ENCODE measurements around the gene KLHDC10. TPM values are rescaled to one million over a fixed set of nuclear protein-coding genes. Genes with fewer than 3 reads are reported as not detected.

The KLHDC10 gene
- total RNA-seq, 1 experiment from 2014 or later: 14.4 TPM

DNA sequence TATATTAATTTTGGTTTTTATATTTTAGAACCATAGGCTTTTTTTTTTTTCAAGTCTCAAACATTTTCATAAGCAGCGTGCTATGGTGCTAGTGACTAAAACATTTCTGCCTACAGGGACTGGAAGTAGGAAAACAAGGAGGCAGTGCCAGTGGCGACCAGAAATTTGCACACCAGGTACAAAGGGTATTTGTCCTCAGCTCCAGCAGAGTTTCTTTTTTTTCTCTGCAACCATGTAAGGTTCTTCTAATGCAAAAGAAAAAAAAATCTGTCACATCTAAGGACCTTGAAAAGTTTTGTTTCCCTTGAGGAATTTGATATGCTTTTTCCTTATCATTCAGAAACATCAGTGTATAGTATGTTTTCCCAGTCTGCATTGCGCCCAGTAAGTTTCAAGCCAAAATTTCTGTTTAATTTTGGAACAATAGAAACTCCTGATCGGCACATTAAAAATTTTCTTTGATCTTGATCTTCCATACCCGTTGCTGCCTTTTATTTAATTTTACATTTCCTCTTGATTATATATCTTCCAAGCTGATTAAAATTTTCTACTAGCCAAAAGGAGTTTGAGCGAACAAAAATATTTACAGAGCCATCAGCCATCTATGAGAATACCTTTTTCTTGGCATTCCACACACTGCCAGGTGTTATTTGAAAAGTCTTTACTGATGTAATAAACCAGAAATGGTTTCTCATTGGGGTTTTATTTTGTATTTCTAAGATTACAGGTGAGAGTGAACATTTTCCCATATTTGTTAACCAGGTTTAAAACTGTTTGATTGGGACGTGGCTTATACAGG is 956 bp upstream of the KLHDC10 start (continued):
- TF ChIP-seq, protein P1, sequence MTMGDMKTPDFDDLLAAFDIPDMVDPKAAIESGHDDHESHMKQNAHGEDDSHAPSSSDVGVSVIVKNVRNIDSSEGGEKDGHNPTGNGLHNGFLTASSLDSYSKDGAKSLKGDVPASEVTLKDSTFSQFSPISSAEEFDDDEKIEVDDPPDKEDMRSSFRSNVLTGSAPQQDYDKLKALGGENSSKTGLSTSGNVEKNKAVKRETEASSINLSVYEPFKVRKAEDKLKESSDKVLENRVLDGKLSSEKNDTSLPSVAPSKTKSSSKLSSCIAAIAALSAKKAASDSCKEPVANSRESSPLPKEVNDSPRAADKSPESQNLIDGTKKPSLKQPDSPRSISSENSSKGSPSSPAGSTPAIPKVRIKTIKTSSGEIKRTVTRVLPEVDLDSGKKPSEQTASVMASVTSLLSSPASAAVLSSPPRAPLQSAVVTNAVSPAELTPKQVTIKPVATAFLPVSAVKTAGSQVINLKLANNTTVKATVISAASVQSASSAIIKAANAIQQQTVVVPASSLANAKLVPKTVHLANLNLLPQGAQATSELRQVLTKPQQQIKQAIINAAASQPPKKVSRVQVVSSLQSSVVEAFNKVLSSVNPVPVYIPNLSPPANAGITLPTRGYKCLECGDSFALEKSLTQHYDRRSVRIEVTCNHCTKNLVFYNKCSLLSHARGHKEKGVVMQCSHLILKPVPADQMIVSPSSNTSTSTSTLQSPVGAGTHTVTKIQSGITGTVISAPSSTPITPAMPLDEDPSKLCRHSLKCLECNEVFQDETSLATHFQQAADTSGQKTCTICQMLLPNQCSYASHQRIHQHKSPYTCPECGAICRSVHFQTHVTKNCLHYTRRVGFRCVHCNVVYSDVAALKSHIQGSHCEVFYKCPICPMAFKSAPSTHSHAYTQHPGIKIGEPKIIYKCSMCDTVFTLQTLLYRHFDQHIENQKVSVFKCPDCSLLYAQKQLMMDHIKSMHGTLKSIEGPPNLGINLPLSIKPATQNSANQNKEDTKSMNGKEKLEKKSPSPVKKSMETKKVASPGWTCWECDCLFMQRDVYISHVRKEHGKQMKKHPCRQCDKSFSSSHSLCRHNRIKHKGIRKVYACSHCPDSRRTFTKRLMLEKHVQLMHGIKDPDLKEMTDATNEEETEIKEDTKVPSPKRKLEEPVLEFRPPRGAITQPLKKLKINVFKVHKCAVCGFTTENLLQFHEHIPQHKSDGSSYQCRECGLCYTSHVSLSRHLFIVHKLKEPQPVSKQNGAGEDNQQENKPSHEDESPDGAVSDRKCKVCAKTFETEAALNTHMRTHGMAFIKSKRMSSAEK (CRISPR knock-in tag; IDR thresholded peaks at IDR 0.05; ENCODE audit: borderline replicate concordance): no peak
- TF ChIP-seq, protein P2, sequence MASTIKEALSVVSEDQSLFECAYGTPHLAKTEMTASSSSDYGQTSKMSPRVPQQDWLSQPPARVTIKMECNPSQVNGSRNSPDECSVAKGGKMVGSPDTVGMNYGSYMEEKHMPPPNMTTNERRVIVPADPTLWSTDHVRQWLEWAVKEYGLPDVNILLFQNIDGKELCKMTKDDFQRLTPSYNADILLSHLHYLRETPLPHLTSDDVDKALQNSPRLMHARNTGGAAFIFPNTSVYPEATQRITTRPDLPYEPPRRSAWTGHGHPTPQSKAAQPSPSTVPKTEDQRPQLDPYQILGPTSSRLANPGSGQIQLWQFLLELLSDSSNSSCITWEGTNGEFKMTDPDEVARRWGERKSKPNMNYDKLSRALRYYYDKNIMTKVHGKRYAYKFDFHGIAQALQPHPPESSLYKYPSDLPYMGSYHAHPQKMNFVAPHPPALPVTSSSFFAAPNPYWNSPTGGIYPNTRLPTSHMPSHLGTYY (CRISPR knock-in tag; IDR thresholded peaks at IDR 0.05): no peak
- TF ChIP-seq TP53 (CRISPR knock-in tag; IDR thresholded peaks at IDR 0.05): no peak
- TF ChIP-seq NFE2L1 (CRISPR knock-in tag; IDR thresholded peaks at IDR 0.05): no peak
- no peak for TF ChIP-seq ZNF416 (CRISPR knock-in tag; IDR thresholded peaks at IDR 0.05)

DNA sequence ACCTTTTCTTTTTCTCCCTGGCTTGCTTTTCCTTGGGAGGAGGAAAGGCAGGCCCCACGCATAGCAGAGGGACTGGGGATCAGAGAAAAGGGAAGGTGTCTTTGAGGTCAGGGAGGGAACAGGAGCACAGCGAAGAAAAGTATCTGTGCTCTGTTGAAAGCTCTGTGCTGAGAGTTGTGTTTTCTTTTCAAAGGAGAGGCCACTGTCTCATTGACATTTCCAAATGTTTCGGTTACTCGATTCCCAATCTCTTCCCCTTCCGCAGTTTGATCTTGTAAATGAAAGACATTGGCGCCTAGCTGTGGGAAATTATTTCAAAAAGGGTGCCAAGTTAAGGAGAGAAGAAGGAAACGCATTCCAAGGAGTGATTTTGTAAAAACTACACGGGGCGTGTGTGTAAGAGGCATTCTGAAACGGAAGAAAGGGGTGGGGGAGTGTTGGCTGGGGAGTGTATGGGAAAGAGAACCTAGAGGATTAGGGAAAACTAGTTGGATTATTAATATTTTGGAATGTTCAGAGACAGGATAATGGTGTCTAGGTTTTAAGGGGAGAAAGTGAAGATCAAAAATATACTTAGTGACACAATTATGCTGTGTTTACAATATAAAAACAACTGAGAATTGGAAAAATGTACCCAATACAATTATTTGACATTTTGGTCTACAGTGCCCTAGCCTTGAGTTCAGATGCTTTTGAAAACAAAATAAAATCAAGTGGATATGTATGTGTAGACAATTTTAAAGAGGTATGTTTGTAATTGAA is 708 bp downstream of the KLHDC10 start:
- no peaks in the 10 kb centered on the region for H3K36me3 Mint-ChIP-seq
- peak overlapping the region; percentile 94 for H3K27ac Mint-ChIP-seq
- DNase-seq (ENCODE audit: low spot score) (no peak), ATAC-seq (0 out of 2 replicates have a peak, but pooled peaks have one; percentile 4)
- H3K4me1 Mint-ChIP-seq: peaks cover 29% of the 10 kb centered on the region
- POLR2A ChIA-PET: interaction anchor here (0.5 to 1.1 kb wide), 8 partner anchors 12 to 223 kb away, joined by 3 to 5 read pairs (median 4); partner anchors contain the start of gene TMEM209
- no peaks in the 10 kb centered on the region for H3K9me3 Mint-ChIP-seq
- CTCF ChIA-PET: interaction anchor here (0.6 to 3.3 kb wide), 14 partner anchors 8 to 826 kb away, joined by 3 to 27 read pairs (median 4); partner anchors contain the start of gene TMEM209
- peak overlapping the region; percentile 93 for H3K4me3 Mint-ChIP-seq
- H3K27me3 Mint-ChIP-seq (ENCODE audit: low read depth): no peaks in the 10 kb centered on the region
- TF ChIP-seq OVOL2 (CRISPR knock-in tag; IDR thresholded peaks at IDR 0.05; ENCODE audit: borderline replicate concordance): no peak
- no peak for TF ChIP-seq ESRRA (CRISPR knock-in tag; IDR thresholded peaks at IDR 0.05; ENCODE audit: borderline replicate concordance)
- no peak for TF ChIP-seq SMAD4 (CRISPR knock-in tag; IDR thresholded peaks at IDR 0.05)
- no peak for TF ChIP-seq IRF1 (CRISPR knock-in tag; IDR thresholded peaks at IDR 0.05)
- TF ChIP-seq, protein P3, sequence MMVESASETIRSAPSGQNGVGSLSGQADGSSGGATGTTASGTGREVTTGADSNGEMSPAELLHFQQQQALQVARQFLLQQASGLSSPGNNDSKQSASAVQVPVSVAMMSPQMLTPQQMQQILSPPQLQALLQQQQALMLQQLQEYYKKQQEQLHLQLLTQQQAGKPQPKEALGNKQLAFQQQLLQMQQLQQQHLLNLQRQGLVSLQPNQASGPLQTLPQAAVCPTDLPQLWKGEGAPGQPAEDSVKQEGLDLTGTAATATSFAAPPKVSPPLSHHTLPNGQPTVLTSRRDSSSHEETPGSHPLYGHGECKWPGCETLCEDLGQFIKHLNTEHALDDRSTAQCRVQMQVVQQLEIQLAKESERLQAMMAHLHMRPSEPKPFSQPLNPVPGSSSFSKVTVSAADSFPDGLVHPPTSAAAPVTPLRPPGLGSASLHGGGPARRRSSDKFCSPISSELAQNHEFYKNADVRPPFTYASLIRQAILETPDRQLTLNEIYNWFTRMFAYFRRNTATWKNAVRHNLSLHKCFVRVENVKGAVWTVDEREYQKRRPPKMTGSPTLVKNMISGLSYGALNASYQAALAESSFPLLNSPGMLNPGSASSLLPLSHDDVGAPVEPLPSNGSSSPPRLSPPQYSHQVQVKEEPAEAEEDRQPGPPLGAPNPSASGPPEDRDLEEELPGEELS (CRISPR knock-in tag; IDR thresholded peaks at IDR 0.05): no peak
- no peak for TF ChIP-seq ZNF671 (CRISPR knock-in tag; IDR thresholded peaks at IDR 0.05)
- no peak for TF ChIP-seq ZNF317 (CRISPR knock-in tag; IDR thresholded peaks at IDR 0.05; ENCODE audit: borderline replicate concordance, low read depth)
- no peak for TF ChIP-seq AR (CRISPR knock-in tag; IDR thresholded peaks at IDR 0.05)
- TF ChIP-seq GRHL2 (CRISPR knock-in tag; IDR thresholded peaks at IDR 0.05; ENCODE audit: insufficient replicate concordance, severe bottlenecking): no peak
- TF ChIP-seq ZBTB43 (CRISPR knock-in tag; IDR thresholded peaks at IDR 0.05): no peak
- no peak for TF ChIP-seq TEAD4 (CRISPR knock-in tag; IDR thresholded peaks at IDR 0.05)
- TF ChIP-seq SOX15 (CRISPR knock-in tag; IDR thresholded peaks at IDR 0.05): no peak
- TF ChIP-seq HMGA2 (CRISPR knock-in tag; IDR thresholded peaks at IDR 0.05): no peak
- TF ChIP-seq MYBL2 (CRISPR knock-in tag; IDR thresholded peaks at IDR 0.05): no peak
- TF ChIP-seq PRRX2 (CRISPR knock-in tag; IDR thresholded peaks at IDR 0.05): no peak
- TF ChIP-seq JAZF1 (CRISPR knock-in tag; IDR thresholded peaks at IDR 0.05): no peak
- TF ChIP-seq NR2C2 (CRISPR knock-in tag; IDR thresholded peaks at IDR 0.05): no peak

Measured in WTC11 (cell line).